Measurements from ENCODE around the gene GRID1.
A peak's percentile ranks its signal among the peaks of the same experiment; 100 is the strongest.

The GRID1 gene

GRCh38 chr10:85997544-85997943, 369.1 kb downstream of the GRID1 start:
- H3K27me3 Mint-ChIP-seq (ENCODE audit: low read depth, poor library complexity), result peaks cover 26% of the 10 kb centered on the region
- H3K9me3 Mint-ChIP-seq, result peaks cover 12% of the 10 kb centered on the region
- H3K36me3 Mint-ChIP-seq (ENCODE audit: low read depth), result no peaks in the 10 kb centered on the region
- no peak overlapping the region for H3K27ac Mint-ChIP-seq
- no peak for DNase-seq
- TF ChIP-seq CTCF (IDR thresholded peaks at IDR 0.05), result no peak
- no peak overlapping the region for H3K4me3 Mint-ChIP-seq
- H3K4me1 Mint-ChIP-seq, result peaks cover 9% of the 10 kb centered on the region

GRCh38 chr10:85995791-85996190, 370.8 kb downstream of the GRID1 start:
- Mint-ChIP-seq H3K27ac (no peak overlapping the region), H3K27me3 (ENCODE audit: low read depth, poor library complexity) (peaks cover 14% of the 10 kb centered on the region), H3K9me3 (peaks cover 12% of the 10 kb centered on the region), H3K4me1 (peaks cover 9% of the 10 kb centered on the region), H3K4me3 (no peak overlapping the region), H3K36me3 (ENCODE audit: low read depth) (no peaks in the 10 kb centered on the region)
- DNase-seq, result no peak
- TF ChIP-seq CTCF (IDR thresholded peaks at IDR 0.05), result peak; percentile 41

- no peak overlapping the region for H3K4me3 Mint-ChIP-seq
- no peak overlapping the region for H3K27ac Mint-ChIP-seq
- peaks cover 9% of the 10 kb centered on the region for H3K4me1 Mint-ChIP-seq
- peaks cover 12% of the 10 kb centered on the region for H3K9me3 Mint-ChIP-seq
- no peak for DNase-seq
- H3K27me3 Mint-ChIP-seq (ENCODE audit: low read depth, poor library complexity), result peaks cover 14% of the 10 kb centered on the region
- no peaks in the 10 kb centered on the region for H3K36me3 Mint-ChIP-seq (ENCODE audit: low read depth)
- no peak for TF ChIP-seq CTCF (IDR thresholded peaks at IDR 0.05)
Measured at GRCh38 chr10:85993840-85994507, 372.6 kb downstream of the GRID1 start.

- Mint-ChIP-seq H3K36me3 (ENCODE audit: low read depth) (no peaks in the 10 kb centered on the region), H3K9me3 (peaks cover 7% of the 10 kb centered on the region), H3K27ac (no peak overlapping the region), H3K4me3 (no peak overlapping the region), H3K27me3 (ENCODE audit: low read depth, poor library complexity) (peaks cover 17% of the 10 kb centered on the region), H3K4me1 (peaks cover 9% of the 10 kb centered on the region)
- no peak for TF ChIP-seq CTCF (IDR thresholded peaks at IDR 0.05)
- DNase-seq, result no peak
Measured at GRCh38 chr10:85993140-85993539, 373.5 kb downstream of the GRID1 start.

- Mint-ChIP-seq H3K27ac (no peak overlapping the region), H3K27me3 (ENCODE audit: low read depth, poor library complexity) (peaks cover 20% of the 10 kb centered on the region), H3K4me3 (no peak overlapping the region), H3K36me3 (ENCODE audit: low read depth) (no peaks in the 10 kb centered on the region), H3K9me3 (peaks cover 1% of the 10 kb centered on the region), H3K4me1 (peaks cover 9% of the 10 kb centered on the region)
- no peak for TF ChIP-seq CTCF (IDR thresholded peaks at IDR 0.05)
- DNase-seq, result no peak
Measured at GRCh38 chr10:85992324-85992723, 374.3 kb downstream of the GRID1 start.

- no peak overlapping the region for H3K27ac Mint-ChIP-seq
- no peaks in the 10 kb centered on the region for H3K9me3 Mint-ChIP-seq
- no peaks in the 10 kb centered on the region for H3K36me3 Mint-ChIP-seq (ENCODE audit: low read depth)
- TF ChIP-seq CTCF (IDR thresholded peaks at IDR 0.05), result no peak
- no peak for DNase-seq
- peaks cover 26% of the 10 kb centered on the region for H3K27me3 Mint-ChIP-seq (ENCODE audit: low read depth, poor library complexity)
- no peak overlapping the region for H3K4me3 Mint-ChIP-seq
- peaks cover 17% of the 10 kb centered on the region for H3K4me1 Mint-ChIP-seq
Measured at GRCh38 chr10:85986777-85987176, 379.8 kb downstream of the GRID1 start.

All from nephron progenitor cell (in vitro differentiated cells).